Kidney epithelial cell (primary cell): ENCODE measurements around the gene RAB23. TPM values are rescaled to one million over a fixed set of nuclear protein-coding genes. Genes with fewer than 3 reads are reported as not detected.
A peak's percentile ranks its signal among the peaks of the same experiment; 100 is the strongest.

Source experiments
- DNase-seq: peaks from one replicate; pipeline ENCODE4 v3.0.0-alpha.2; 2010; ENCODE audit warnings: low read depth
- H3K27me3 ChIP-seq: 2 replicates; pipeline ENCODE4 v1.6.0; 2011; ENCODE audit warnings: low read length; ENCODE audit not compliant: control insufficient read depth, insufficient read depth
- H3K36me3 ChIP-seq: 2 replicates; pipeline ENCODE4 v1.5.1; 2011; ENCODE audit warnings: low read length; ENCODE audit not compliant: control insufficient read depth, insufficient read depth
- H3K4me3 ChIP-seq: 2 replicates; pipeline ENCODE4 v1.5.1; 2011; ENCODE audit warnings: low read depth, mild to moderate bottlenecking, control low read depth, low read length
- CTCF ChIP-seq: IDR thresholded peaks from 2 replicates; pipeline ENCODE4 v1.5.1; 2011; ENCODE audit warnings: mild to moderate bottlenecking, moderate library complexity, low read length, control low read depth, inconsistent platforms; ENCODE audit not compliant: insufficient read depth, poor library complexity, severe bottlenecking
- total RNA-seq: library from RNA; depleted of rRNA; stranded (reverse); fragments of >200 nt; gene quantifications from 2 replicates; pipeline ENCODE4 v1.2.3, GENCODE V29; 2015

The RAB23 gene
- total RNA-seq, 1 donor from 2014 or later = 21.5 TPM

- Histone ChIP-seq H3K4me3 (no peak overlapping the region), H3K27me3 (no peaks in the 10 kb centered on the region), H3K36me3 (no peaks in the 10 kb centered on the region)
- DNase-seq = no peak
- TF ChIP-seq CTCF = no peak
Measured at GRCh38 chr6:57162516-57162915, 59.6 kb downstream of the RAB23 start.

- DNase-seq = no peak
- TF ChIP-seq CTCF = no peak
- H3K27me3 ChIP-seq = no peaks in the 10 kb centered on the region
- no peaks in the 10 kb centered on the region for H3K36me3 ChIP-seq
- H3K4me3 ChIP-seq = no peak overlapping the region
Measured at GRCh38 chr6:57162028-57162427, 60.1 kb downstream of the RAB23 start.

GRCh38 chr6:57159127-57159526 is 63.0 kb downstream of the RAB23 start:
- no peaks in the 10 kb centered on the region for H3K36me3 ChIP-seq
- DNase-seq = no peak
- no peak for TF ChIP-seq CTCF
- no peak overlapping the region for H3K4me3 ChIP-seq
- H3K27me3 ChIP-seq = no peaks in the 10 kb centered on the region

GRCh38 chr6:57158658-57159057 is 63.4 kb downstream of the RAB23 start:
- no peak for TF ChIP-seq CTCF
- no peak overlapping the region for H3K4me3 ChIP-seq
- H3K27me3 ChIP-seq = no peaks in the 10 kb centered on the region
- peaks cover 2% of the 10 kb centered on the region for H3K36me3 ChIP-seq
- DNase-seq = no peak

- H3K36me3 ChIP-seq = peaks cover 2% of the 10 kb centered on the region
- DNase-seq = no peak
- no peak for TF ChIP-seq CTCF
- H3K4me3 ChIP-seq = no peak overlapping the region
- H3K27me3 ChIP-seq = no peaks in the 10 kb centered on the region
Measured at GRCh38 chr6:57147955-57148858, 73.9 kb downstream of the RAB23 start.

- Histone ChIP-seq H3K36me3 (peaks cover 2% of the 10 kb centered on the region), H3K4me3 (no peak overlapping the region), H3K27me3 (no peaks in the 10 kb centered on the region)
- DNase-seq = peak; percentile 9
- TF ChIP-seq CTCF = no peak
Measured at GRCh38 chr6:57147401-57147800, 74.7 kb downstream of the RAB23 start.
